GM12891 (cell line): ENCODE results near the gene TREH.

Source experiments
- DNase-seq: peaks from one replicate; pipeline ENCODE4 v3.0.0; 2011; ENCODE audit warnings: low spot score; ENCODE audit not compliant: insufficient read length
- FAIRE-seq: peaks from 2 replicates; lab custom pipeline; 2011; peaks lifted over from hg19 to GRCh38; lab: Jason Lieb, UNC
- PAX5 ChIP-seq: IDR thresholded peaks from 2 replicates; pipeline ENCODE4 v1.6.1; 2011; ENCODE audit warnings: low read length, moderate library complexity, mild to moderate bottlenecking; ENCODE audit not compliant: insufficient read depth, severe bottlenecking
- POLR2A ChIP-seq: IDR thresholded peaks from 2 replicates; pipeline ENCODE4 v1.6.1; 2011; ENCODE audit warnings: low read depth, low read length, control low read depth
- POLR2AphosphoS5 ChIP-seq: IDR thresholded peaks from 2 replicates; pipeline ENCODE4 v1.6.1; 2011; ENCODE audit warnings: low read depth, low read length, control low read depth
- POU2F2 ChIP-seq: IDR thresholded peaks from 2 replicates; pipeline ENCODE4 v1.6.1; 2011; ENCODE audit warnings: low read depth, mild to moderate bottlenecking, control low read depth, low read length, moderate library complexity
- SPI1 ChIP-seq: IDR thresholded peaks from 2 replicates; pipeline ENCODE4 v1.6.1; 2011; ENCODE audit warnings: low read depth, low read length, control low read depth
- TAF1 ChIP-seq: IDR thresholded peaks from 2 replicates; pipeline ENCODE4 v1.6.1; 2011; ENCODE audit warnings: low read depth, low read length, control low read depth

Gene TREH

GRCh38 chr11:118645066-118645715 lies 34.3 kb downstream of the TREH start:
- FAIRE-seq (no peak), DNase-seq (no peak)
- TF ChIP-seq POLR2AphosphoS5 (no peak), PAX5 (no peak), TAF1 (no peak), SPI1 (no peak), POLR2A (no peak), POU2F2 (no peak)

- FAIRE-seq (no peak), DNase-seq (no peak)
- TF ChIP-seq SPI1 (no peak), POU2F2 (no peak), PAX5 (no peak), TAF1 (no peak)
Measured at GRCh38 chr11:118644496-118644895, 35.0 kb downstream of the TREH start.

GRCh38 chr11:118643995-118644345 lies 35.5 kb downstream of the TREH start:
- TF ChIP-seq SPI1: no peak
- no peak for DNase-seq
- FAIRE-seq: no peak

- no peak for TF ChIP-seq POU2F2
- TF ChIP-seq POLR2A: no peak
- no peak for TF ChIP-seq PAX5
- TF ChIP-seq POLR2AphosphoS5: no peak
- no peak for TF ChIP-seq TAF1
- no peak for TF ChIP-seq SPI1
Measured at GRCh38 chr11:118643142-118643994, 36.1 kb downstream of the TREH start.

DNA sequence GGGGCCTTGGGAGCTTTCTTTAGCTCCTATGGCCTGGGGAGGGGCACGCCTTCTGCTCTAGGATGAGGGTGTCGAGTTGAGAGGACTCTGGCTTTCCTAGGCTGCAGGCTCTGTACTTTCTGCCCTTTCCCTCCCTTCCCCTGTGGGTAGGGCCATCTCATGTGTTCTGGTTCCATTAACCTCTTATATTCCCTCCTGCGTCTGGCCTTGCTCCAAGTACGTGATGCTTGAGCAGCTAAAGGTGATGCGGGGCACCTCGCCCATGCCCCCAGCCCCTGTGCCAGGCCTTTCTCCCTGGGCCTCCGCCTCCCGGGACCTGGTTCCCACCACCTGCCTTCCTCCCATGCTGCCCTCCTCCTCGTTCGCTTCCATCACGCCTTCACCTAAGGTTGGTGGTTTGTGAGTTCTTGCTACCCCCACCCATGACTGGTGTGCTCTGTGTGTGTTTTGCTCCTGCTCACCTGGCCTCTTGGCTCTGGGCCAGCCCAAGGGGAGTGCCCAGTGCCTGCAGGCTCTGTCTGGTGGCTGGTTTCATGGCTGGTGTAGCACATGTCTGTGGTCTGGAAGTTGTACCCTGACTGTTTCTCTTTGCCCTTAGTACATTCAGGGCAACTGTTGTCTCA lies 37.9 kb downstream of the TREH start:
- TF ChIP-seq TAF1: no peak
- no peak for TF ChIP-seq POLR2A
- no peak for TF ChIP-seq POU2F2
- no peak for TF ChIP-seq SPI1
- no peak for TF ChIP-seq POLR2AphosphoS5
- no peak for TF ChIP-seq PAX5
- DNase-seq (no peak), FAIRE-seq (no peak)

More at GRCh38 chr11:118643142-118643994, 36.1 kb downstream of the TREH start:
- FAIRE-seq (no peak), DNase-seq (no peak)

GRCh38 chr11:118640332-118641154 lies 38.9 kb downstream of the TREH start:
- FAIRE-seq: no peak
- DNase-seq: no peak
- TF ChIP-seq POU2F2: no peak
- no peak for TF ChIP-seq TAF1
- TF ChIP-seq POLR2A: no peak
- TF ChIP-seq POLR2AphosphoS5: no peak
- TF ChIP-seq PAX5: no peak
- no peak for TF ChIP-seq SPI1

- FAIRE-seq: no peak
- TF ChIP-seq SPI1 (no peak), POLR2A (no peak), PAX5 (no peak), TAF1 (no peak), POU2F2 (no peak), POLR2AphosphoS5 (no peak)
- DNase-seq: no peak
Measured at GRCh38 chr11:118639899-118640298, 39.6 kb downstream of the TREH start.

DNA sequence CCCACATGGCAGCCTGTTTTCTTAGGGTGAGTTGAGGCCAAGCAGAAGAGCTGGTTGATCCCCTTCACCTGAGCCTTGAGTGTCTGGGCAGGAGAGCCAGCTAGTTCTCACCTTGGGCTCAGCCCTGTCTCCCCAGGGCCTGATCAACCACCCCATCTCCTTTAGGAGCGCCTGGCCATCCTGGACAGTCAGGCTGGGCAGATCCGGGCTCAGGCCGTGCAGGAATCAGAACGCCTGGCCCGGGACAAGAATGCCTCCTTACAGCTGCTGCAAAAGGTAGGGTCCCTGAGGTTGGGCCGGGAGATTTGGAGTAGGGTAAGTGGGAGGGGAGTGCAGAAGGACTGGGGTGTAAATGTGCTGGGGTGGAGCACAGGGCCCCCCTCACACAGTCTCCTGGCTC lies 40.7 kb downstream of the TREH start:
- DNase-seq (no peak), FAIRE-seq (no peak)
- TF ChIP-seq PAX5 (no peak), POLR2A (no peak), POU2F2 (no peak), TAF1 (no peak), POLR2AphosphoS5 (no peak), SPI1 (no peak)
